K562 (cell line): ENCODE data around the gene SPTBN4. TPM values are rescaled to one million over a fixed set of nuclear protein-coding genes. Genes with fewer than 3 reads are reported as not detected.

ENCODE experiments used
- ATAC-seq: fragments of 200-7000 bp; cut with Tn5 transposase; 3 replicates; pipeline ENCODE4 v1.9.1; 2020; ENCODE audit warnings: moderate library complexity
- BruUV-seq: library from RNA; stranded (reverse); fragments of 400-500 nt; replicated peaks from 2 replicates; lab custom pipeline; 2021; lab: Mats Ljungman, UMichigan
- CTCF ChIA-PET: fragments of 300-600 bp; formaldehyde crosslinking; extraction: SDS; loops from one replicate; lab custom pipeline; 2021; ENCODE audit warnings: low intra/inter-chr PET ratio; lab: Yijun Ruan, JAX
- POLR2A ChIA-PET: fragments of 300-600, 350-650 bp; sonication (Branson Sonifier 250); formaldehyde crosslinking; extraction: SDS; loops from one replicate; lab custom pipeline; 2021; ENCODE audit warnings: antibody characterized with exemption, inconsistent platforms; lab: Yijun Ruan, JAX
- DNase-seq, 4 experiments: peaks; one replicate each; pipeline versions ENCODE4 v3.0.0 to v3.0.0-alpha.2; 2011 to 2018; ENCODE audit warnings: low spot score in 3 of 4, mixed read lengths in 3 of 4; ENCODE audit errors: extremely low read depth in 1 of 4
- FAIRE-seq: peaks from 2 replicates; lab custom pipeline; 2011; peaks lifted over from hg19 to GRCh38; lab: Jason Lieb, UNC
- H2AFZ ChIP-seq: 2 replicates; pipeline ENCODE4 v1.6.0; 2011; ENCODE audit warnings: low read depth, low read length, control low read depth, inconsistent platforms
- H3K27ac ChIP-seq: fragments of 200-600 bp; 3 replicates; pipeline ENCODE4 v1.8.0; 2011; ENCODE audit warnings: low read depth, mild to moderate bottlenecking, control low read depth, inconsistent platforms, low read length, moderate library complexity, mixed read lengths; ENCODE audit errors: extremely low read depth
- H3K27me3 ChIP-seq, 2 experiments: fragments of 300-600 bp in 1 of 2; 2 replicates in 1 of 2; 3 replicates in 1 of 2; pipeline versions ENCODE4 v1.6.0 to v1.8.0; 2011; ENCODE audit warnings: inconsistent platforms in 2 of 2, low read length in 2 of 2, mild to moderate bottlenecking in 1 of 2, mixed read lengths in 1 of 2, moderate library complexity in 1 of 2; ENCODE audit not compliant: control insufficient read depth in 2 of 2, insufficient read depth in 2 of 2
- H3K36me3 ChIP-seq: fragments of 300-600 bp; 3 replicates; pipeline ENCODE4 v1.8.0; 2011; ENCODE audit warnings: mild to moderate bottlenecking, low read length, inconsistent platforms; ENCODE audit not compliant: control insufficient read depth, insufficient read depth
- H3K4me1 ChIP-seq, 2 experiments: fragments of 200-600 bp in 1 of 2; replicated peaks in 1 of 2; 2 replicates in 1 of 2; 3 replicates in 1 of 2; pipeline versions ENCODE4 v1.5.1 to v1.8.0; 2011; ENCODE audit warnings: inconsistent platforms in 2 of 2, low read length in 2 of 2, mild to moderate bottlenecking in 1 of 2, mixed read lengths in 1 of 2, moderate library complexity in 1 of 2; ENCODE audit not compliant: control insufficient read depth in 2 of 2, insufficient read depth in 2 of 2
- H3K4me2 ChIP-seq: 2 replicates; pipeline ENCODE4 v1.6.1; 2011; ENCODE audit warnings: low read length, control low read depth, inconsistent platforms, mixed read lengths; ENCODE audit not compliant: insufficient read depth
- H3K4me3 ChIP-seq: fragments of 200-600 bp; sonication (generic), shearing (Covaris generic); 2 replicates; pipeline ENCODE4 v1.5.1; 2016; ENCODE audit warnings: control low read depth, inconsistent platforms
- H3K79me2 ChIP-seq: fragments of 200-600 bp; 3 replicates; pipeline ENCODE4 v1.8.0; 2011; ENCODE audit warnings: low read length, inconsistent platforms; ENCODE audit not compliant: control insufficient read depth, insufficient read depth
- H3K9ac ChIP-seq, 2 experiments: 2 replicates each; pipeline versions ENCODE4 v1.6.0 to v1.6.1; 2011; ENCODE audit warnings: low read depth in 2 of 2, low read length in 2 of 2, control low read depth in 1 of 2, inconsistent platforms in 1 of 2, mild to moderate bottlenecking in 1 of 2, mixed read lengths in 1 of 2; ENCODE audit not compliant: insufficient read depth in 1 of 2
- H3K9me1 ChIP-seq: one replicate; pipeline ENCODE4 v1.6.0; 2011; ENCODE audit warnings: inconsistent platforms, mild to moderate bottlenecking, low read length, moderate library complexity; ENCODE audit not compliant: control insufficient read depth, insufficient read depth
- H3K9me3 ChIP-seq: replicated peaks from 2 replicates; pipeline ENCODE4 v1.5.1; 2011; ENCODE audit warnings: low read depth, low read length, inconsistent platforms; ENCODE audit not compliant: control insufficient read depth, insufficient read depth
- H4K20me1 ChIP-seq: replicated peaks from 2 replicates; pipeline ENCODE4 v1.6.1; 2011; ENCODE audit warnings: low read length, inconsistent platforms, mixed read lengths; ENCODE audit not compliant: control insufficient read depth, insufficient read depth
- NFIC ChIP-seq: fragments of 450-650 bp; IDR thresholded peaks from 2 replicates; pipeline ENCODE4 v1.6.1; 2017; ENCODE audit warnings: mild to moderate bottlenecking, inconsistent platforms
- SMAD1 ChIP-seq: fragments of 150-350 bp; IDR thresholded peaks from 2 replicates; pipeline ENCODE4 v1.6.1; 2014; ENCODE audit warnings: low read length, low read depth; ENCODE audit not compliant: partially characterized antibody
- TRIM25 ChIP-seq: fragments of 450-650 bp; IDR thresholded peaks from 2 replicates; pipeline ENCODE4 v1.7.0; 2016; ENCODE audit warnings: borderline replicate concordance
- WGBS: fragments of 100-300 bp; shearing (Covaris generic); methylation state at CpG from one replicate; pipeline ENCODE4 v1.1.6; 2016; ENCODE audit warnings: low coverage, mixed read lengths; ENCODE audit not compliant: insufficient coverage; ENCODE audit errors: missing lambda C conversion rate; 5-methylcytosine and 5-hydroxymethylcytosine counted together
- in situ Hi-C: fragments of 300-500 bp; cut with MboI; formaldehyde crosslinking; loops from 4 replicates; pipeline ENCODE4 v1.15.0; 2018; ENCODE audit warnings: inconsistent platforms, mixed read lengths
- intact Hi-C: fragments of 100-400 bp; cut with micrococcal nuclease; formaldehyde crosslinking; loops from 2 replicates; pipeline ENCODE4 v1.14.2; 2022
- polyA plus RNA-seq, 8 experiments: library from polyadenylated mRNA; depleted of rRNA in 4 of 8; stranded (reverse) in 5 of 8; unstranded in 3 of 8; fragments of >200 nt; fragmentation: Nextera tagmentation in 2 of 8; fragmentation: Illumina TruSeq in 1 of 8; extraction: Ambion mirVana in 2 of 8; extraction: Trizol in 1 of 8; gene quantifications; 2 replicates each; pipeline versions ENCODE4 v1.2.1 to v1.2.3, GENCODE V29; 2011 to 2014; ENCODE audit warnings: inconsistent platforms in 1 of 8, missing spikeins in 1 of 8
- total RNA-seq, 7 experiments: library from RNA; depleted of rRNA in 6 of 7; stranded (reverse); fragments of >200 nt in 6 of 7; fragmentation: Illumina TruSeq in 2 of 7; extraction: Trizol in 2 of 7; gene quantifications; 2 replicates each; pipeline versions ENCODE4 v1.2.1 to v1.2.3, GENCODE V29; 2011 to 2021; ENCODE audit warnings: low replicate concordance in 1 of 7

Gene SPTBN4
- total and polyA plus RNA-seq, 9 of the 15 experiments (the other 6 are each of a cell fraction or from before 2014, with no cell fraction given) = 0.01 to 1.5 (median 0.86) TPM

GRCh38 chr19:40588926-40589569 is 122.2 kb downstream of the SPTBN4 start:
- H3K9me1 ChIP-seq = no peaks in the 10 kb centered on the region
- ChIA-PET POLR2A (interaction anchor here (1.8 kb wide), 1 partner anchor 11 kb away, joined by 6 read pairs; no protein-coding TSS in a partner anchor), CTCF (no interaction called here)
- in situ Hi-C loops = no loop called here
- no peaks in the 10 kb centered on the region for H3K27me3 ChIP-seq
- H3K27ac ChIP-seq = no peak overlapping the region
- BruUV-seq = no TSS peak
- no peak overlapping the region for H3K4me2 ChIP-seq
- TF ChIP-seq SMAD1 = no peak
- peak; percentile 83 for TF ChIP-seq NFIC
- no peak for TF ChIP-seq TRIM25
- DNase-seq = no peak
- ATAC-seq = no peak
- H3K9ac ChIP-seq = no peak overlapping the region; a peak in 1 of 4 replicates
- no peaks in the 10 kb centered on the region for H3K9me3 ChIP-seq
- H3K79me2 ChIP-seq = no peaks in the 10 kb centered on the region
- H3K36me3 ChIP-seq = peaks cover 6% of the 10 kb centered on the region; the same call in 1 of the 3 replicates
- WGBS = 100% methylated on average over 5 of the region's 9 CpGs
- intact Hi-C loops = no loop called here
- no peaks in the 10 kb centered on the region for H4K20me1 ChIP-seq
- no peak overlapping the region for H3K4me3 ChIP-seq
- no peak overlapping the region for H2AFZ ChIP-seq
- no peak for FAIRE-seq
- peaks cover 0 to 24% of the 10 kb centered on the region in 2 experiments; a peak in 2 of 5 replicates for H3K4me1 ChIP-seq
